Activated T-cell treated with anti-CD3 and anti-CD28 coated beads, Interleukin-2, amount 50 U/mL, for 24 hours (primary cell): ENCODE results near the gene TXNIP.

Source experiments
- DNase-seq: peaks from one replicate; pipeline ENCODE4 v3.0.0-alpha.2; 2020
- H3K27ac Mint-ChIP-seq: 2 replicates; pipeline ENCODE4 v1.8.0; 2020; ENCODE audit warnings: mild to moderate bottlenecking, mixed read lengths
- H3K27me3 Mint-ChIP-seq: 2 replicates; pipeline ENCODE4 v1.8.0; 2020; ENCODE audit warnings: mixed read lengths
- H3K36me3 Mint-ChIP-seq: 2 replicates; pipeline ENCODE4 v1.8.0; 2020; ENCODE audit warnings: low read depth, mixed read lengths
- H3K4me1 Mint-ChIP-seq: 2 replicates; pipeline ENCODE4 v1.8.0; 2020; ENCODE audit warnings: low read depth, mixed read lengths
- H3K4me3 Mint-ChIP-seq: 2 replicates; pipeline ENCODE4 v1.8.0; 2020; ENCODE audit warnings: mild to moderate bottlenecking, moderate library complexity, mixed read lengths
- H3K9me3 Mint-ChIP-seq: 2 replicates; pipeline ENCODE4 v1.8.0; 2020; ENCODE audit warnings: mixed read lengths

TXNIP gene

GRCh38 chr1:145956781-145957442 lies 39.5 kb downstream of the TXNIP start:
- Mint-ChIP-seq H3K36me3 (peaks cover 38% of the 10 kb centered on the region), H3K4me3 (peak overlapping the region; percentile 81), H3K27me3 (no peaks in the 10 kb centered on the region), H3K4me1 (peaks cover 77% of the 10 kb centered on the region), H3K27ac (peak overlapping the region; percentile 80), H3K9me3 (no peaks in the 10 kb centered on the region)
- no peak for DNase-seq

DNA sequence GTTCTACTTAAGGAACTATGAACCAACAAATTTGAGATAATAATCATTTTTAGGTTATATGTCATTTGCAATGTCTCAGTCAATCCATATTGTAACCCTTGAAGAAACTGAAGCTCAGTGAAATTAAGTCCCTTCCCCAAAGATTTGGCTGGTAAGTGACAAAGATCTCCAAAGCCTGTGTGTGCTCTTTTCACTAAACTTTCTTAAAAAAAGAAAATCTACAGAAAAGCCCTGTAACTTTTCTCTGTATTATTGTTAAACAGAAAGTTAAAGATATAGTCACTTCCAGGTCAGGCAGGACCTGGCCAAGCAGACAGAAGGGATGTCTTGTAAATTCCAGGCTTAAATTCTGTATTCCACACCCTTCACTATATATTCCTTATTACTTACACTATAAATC lies 40.0 kb downstream of the TXNIP start:
- H3K27ac Mint-ChIP-seq: peak overlapping the region; percentile 80
- H3K4me1 Mint-ChIP-seq: peaks cover 77% of the 10 kb centered on the region
- H3K36me3 Mint-ChIP-seq: peaks cover 38% of the 10 kb centered on the region
- no peak for DNase-seq
- H3K4me3 Mint-ChIP-seq: peak overlapping the region; percentile 81
- no peaks in the 10 kb centered on the region for H3K27me3 Mint-ChIP-seq
- H3K9me3 Mint-ChIP-seq: no peaks in the 10 kb centered on the region

DNA sequence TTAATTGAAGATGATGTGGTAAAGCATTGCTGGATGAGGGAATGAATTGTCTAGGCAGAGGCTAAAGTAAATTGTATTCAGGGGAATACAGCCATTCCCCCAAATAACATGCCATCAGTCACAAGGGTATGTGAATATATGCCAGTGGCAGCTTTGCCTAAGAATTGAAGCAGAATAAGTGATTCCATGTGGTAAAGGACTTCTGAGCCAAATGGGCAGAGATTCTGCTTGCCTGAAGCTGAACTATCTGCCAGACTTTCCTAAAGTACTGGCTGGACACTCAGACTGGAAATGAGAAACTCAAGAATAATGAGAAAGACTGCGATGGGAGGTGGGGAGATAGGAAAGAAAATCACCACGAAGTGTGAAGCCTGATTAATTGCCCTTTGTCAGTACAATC lies 40.9 kb downstream of the TXNIP start:
- Mint-ChIP-seq H3K27me3 (no peaks in the 10 kb centered on the region), H3K27ac (no peak overlapping the region), H3K4me1 (peaks cover 77% of the 10 kb centered on the region), H3K4me3 (peak overlapping the region; percentile 81), H3K9me3 (no peaks in the 10 kb centered on the region), H3K36me3 (peaks cover 42% of the 10 kb centered on the region)
- no peak for DNase-seq

GRCh38 chr1:145953861-145954260 lies 42.5 kb downstream of the TXNIP start:
- Mint-ChIP-seq H3K27me3 (no peaks in the 10 kb centered on the region), H3K4me3 (no peak overlapping the region), H3K9me3 (no peaks in the 10 kb centered on the region), H3K36me3 (peaks cover 51% of the 10 kb centered on the region), H3K4me1 (peaks cover 74% of the 10 kb centered on the region), H3K27ac (no peak overlapping the region)
- no peak for DNase-seq

DNA sequence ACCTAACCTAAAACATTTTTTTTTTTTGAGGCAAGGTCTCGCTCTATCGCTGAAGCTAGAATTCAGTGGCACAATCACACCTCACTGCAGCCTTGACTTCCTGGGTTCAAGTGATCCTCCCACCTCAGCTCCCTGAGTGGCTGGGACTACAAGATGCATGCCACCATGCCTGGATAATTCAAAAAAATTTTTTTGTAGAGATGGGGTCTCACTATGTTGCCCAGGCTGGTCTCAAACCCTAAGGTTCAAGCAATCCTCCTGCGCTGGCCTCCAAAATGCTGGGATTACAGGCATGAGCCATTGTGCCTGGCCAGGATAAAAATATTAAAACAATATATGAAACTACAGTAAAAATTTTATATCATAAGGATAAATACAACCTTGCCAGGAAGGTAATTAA lies 43.5 kb downstream of the TXNIP start:
- Mint-ChIP-seq H3K27ac (no peak overlapping the region), H3K9me3 (no peaks in the 10 kb centered on the region)
- DNase-seq: no peak

DNA sequence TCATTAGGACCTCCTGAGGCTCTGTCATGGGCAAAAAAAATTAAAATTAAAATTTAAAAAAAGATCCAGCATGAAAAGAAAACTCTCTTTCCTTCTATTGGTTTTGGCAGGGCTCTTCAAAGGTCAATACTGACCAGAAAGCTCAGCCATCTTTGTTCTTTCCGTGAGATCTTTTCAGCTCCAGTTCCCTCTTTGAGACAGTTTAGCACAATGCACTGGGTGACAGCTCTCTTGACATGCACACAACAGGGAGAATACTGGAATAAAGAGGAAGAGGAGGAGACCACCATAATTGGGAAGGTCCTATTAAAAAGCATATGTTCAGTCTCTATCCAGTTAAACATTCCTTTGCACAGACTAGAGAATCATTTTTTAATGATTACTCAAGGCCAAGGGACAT lies 44.9 kb downstream of the TXNIP start:
- DNase-seq: no peak
- H3K27me3 Mint-ChIP-seq: no peaks in the 10 kb centered on the region
- H3K27ac Mint-ChIP-seq: no peak overlapping the region
- H3K4me1 Mint-ChIP-seq: peaks cover 70% of the 10 kb centered on the region
- H3K36me3 Mint-ChIP-seq: peaks cover 62% of the 10 kb centered on the region
- H3K4me3 Mint-ChIP-seq: no peak overlapping the region
- H3K9me3 Mint-ChIP-seq: no peaks in the 10 kb centered on the region

More for the DNA sequence above, 43.5 kb downstream of the TXNIP start:
- Mint-ChIP-seq H3K4me3 (no peak overlapping the region), H3K27me3 (no peaks in the 10 kb centered on the region), H3K4me1 (peaks cover 71% of the 10 kb centered on the region), H3K36me3 (peaks cover 55% of the 10 kb centered on the region)

DNA sequence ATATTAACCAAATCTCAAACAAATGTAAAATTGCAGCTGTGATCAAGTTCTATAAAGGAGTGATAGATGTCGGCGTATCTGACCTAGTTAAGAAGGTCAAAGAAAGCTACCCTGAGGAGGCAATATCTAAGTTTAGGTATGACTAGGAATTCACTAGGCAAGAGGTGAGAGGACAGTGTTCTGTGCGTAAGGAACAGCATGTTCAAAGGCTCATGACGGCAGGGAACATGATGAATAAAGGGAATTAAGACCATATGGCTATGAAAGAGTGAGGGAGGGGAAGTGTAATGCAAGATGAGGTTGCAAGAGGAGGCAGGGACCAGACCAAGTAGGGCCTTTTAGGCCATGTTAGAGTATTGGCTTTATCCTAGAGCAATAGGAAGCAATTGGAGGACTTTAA lies 47.2 kb downstream of the TXNIP start:
- H3K4me1 Mint-ChIP-seq: peaks cover 50% of the 10 kb centered on the region
- no peak overlapping the region for H3K4me3 Mint-ChIP-seq
- DNase-seq: no peak
- H3K27ac Mint-ChIP-seq: peak overlapping the region; percentile 4
- H3K27me3 Mint-ChIP-seq: no peaks in the 10 kb centered on the region
- no peaks in the 10 kb centered on the region for H3K9me3 Mint-ChIP-seq
- H3K36me3 Mint-ChIP-seq: peaks cover 72% of the 10 kb centered on the region

GRCh38 chr1:145947551-145947950 lies 48.8 kb downstream of the TXNIP start:
- no peak for DNase-seq
- Mint-ChIP-seq H3K36me3 (peaks cover 71% of the 10 kb centered on the region), H3K27ac (no peak overlapping the region), H3K27me3 (no peaks in the 10 kb centered on the region), H3K4me3 (no peak overlapping the region), H3K4me1 (peaks cover 40% of the 10 kb centered on the region), H3K9me3 (no peaks in the 10 kb centered on the region)

GRCh38 chr1:145946477-145946986 lies 49.8 kb downstream of the TXNIP start:
- Mint-ChIP-seq H3K4me1 (peaks cover 32% of the 10 kb centered on the region), H3K36me3 (peaks cover 73% of the 10 kb centered on the region), H3K4me3 (no peak overlapping the region), H3K27ac (peak overlapping the region; percentile 10), H3K9me3 (no peaks in the 10 kb centered on the region), H3K27me3 (no peaks in the 10 kb centered on the region)
- no peak for DNase-seq

DNA sequence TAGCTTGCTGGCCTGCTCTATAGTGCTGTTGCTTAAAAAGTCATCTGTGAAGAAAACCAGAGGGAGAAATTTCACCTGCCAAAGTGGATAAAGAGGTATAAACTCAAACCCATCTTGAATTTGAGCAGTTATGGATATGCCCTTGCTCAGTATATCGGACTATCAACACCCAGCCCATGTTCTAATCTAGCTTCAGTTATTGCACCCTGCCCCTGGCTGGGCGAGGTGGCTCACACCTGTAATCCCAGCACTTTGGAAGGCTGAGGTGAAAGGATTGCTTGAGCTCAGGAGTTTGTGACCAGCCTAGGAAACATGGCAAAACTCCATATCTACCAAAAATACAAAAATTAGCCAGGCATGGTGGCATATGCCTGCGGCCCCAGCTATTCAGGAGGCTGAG lies 51.8 kb downstream of the TXNIP start:
- Mint-ChIP-seq H3K4me3 (no peak overlapping the region), H3K9me3 (no peaks in the 10 kb centered on the region), H3K36me3 (peaks cover 66% of the 10 kb centered on the region), H3K27ac (no peak overlapping the region), H3K27me3 (no peaks in the 10 kb centered on the region), H3K4me1 (peaks cover 17% of the 10 kb centered on the region)
- DNase-seq: no peak

- Mint-ChIP-seq H3K27ac (peak overlapping the region; percentile 14), H3K4me3 (no peak overlapping the region)
- DNase-seq: no peak
These were observed 53.5 kb downstream of the TXNIP start for GRCh38 chr1:145942871-145943270.

More at GRCh38 chr1:145942871-145943270, 53.5 kb downstream of the TXNIP start:
- peaks cover 64% of the 10 kb centered on the region for H3K36me3 Mint-ChIP-seq
- no peaks in the 10 kb centered on the region for H3K27me3 Mint-ChIP-seq
- H3K4me1 Mint-ChIP-seq: peaks cover 4% of the 10 kb centered on the region
- no peaks in the 10 kb centered on the region for H3K9me3 Mint-ChIP-seq
